ENCODE measurements around the gene SIRT7.
"Not testable (repeated sequence)": the region's sequence is repeated elsewhere in the genome, so short reads cannot be mapped to it uniquely, and the experiment has no call there.

Gene SIRT7

GRCh38 chr17:81918832-81919545 is 1.0 kb upstream of the SIRT7 start:
- DNase-seq (ENCODE audit: low read depth), result no peak

- not testable (repeated sequence) for DNase-seq (ENCODE audit: low read depth)
Observed at GRCh38 chr17:81918333-81918669, 325 bp upstream of the SIRT7 start.

GRCh38 chr17:81916234-81917001 is 1.6 kb downstream of the SIRT7 start:
- DNase-seq (ENCODE audit: low read depth), result peak; percentile 74

- DNase-seq (ENCODE audit: low read depth), result no peak
Observed at GRCh38 chr17:81915331-81915730, 2.6 kb downstream of the SIRT7 start.

GRCh38 chr17:81914103-81914850 is 3.7 kb downstream of the SIRT7 start:
- no peak for DNase-seq (ENCODE audit: low read depth)

GRCh38 chr17:81913394-81914102 is 4.4 kb downstream of the SIRT7 start:
- no peak for DNase-seq (ENCODE audit: low read depth)

- DNase-seq (ENCODE audit: low read depth), result no peak
Observed at GRCh38 chr17:81912441-81913309, 5.3 kb downstream of the SIRT7 start.

- DNase-seq (ENCODE audit: low read depth), result no peak
Observed at GRCh38 chr17:81911969-81912368, 6.0 kb downstream of the SIRT7 start.

GRCh38 chr17:81911277-81911961 is 6.6 kb downstream of the SIRT7 start, which contains the start of gene PCYT2:
PCYT2 (minus strand) TSS chr17:81911399; CDS start chr17:81911355, 44 bp downstream.
- peak; percentile 83 for DNase-seq (ENCODE audit: low read depth)

GRCh38 chr17:81910840-81911276 is 7.1 kb downstream of the SIRT7 start:
- no peak for DNase-seq (ENCODE audit: low read depth)

GRCh38 chr17:81909966-81910839 is 7.8 kb downstream of the SIRT7 start:
- DNase-seq (ENCODE audit: low read depth), result peak; percentile 36

- no peak for DNase-seq (ENCODE audit: low read depth)
Observed at GRCh38 chr17:81909231-81909630, 8.7 kb downstream of the SIRT7 start.

GRCh38 chr17:81908793-81909192 is 9.2 kb downstream of the SIRT7 start:
- no peak for DNase-seq (ENCODE audit: low read depth)

GRCh38 chr17:81907219-81908145 is 10.5 kb downstream of the SIRT7 start:
- DNase-seq (ENCODE audit: low read depth), result no peak

GRCh38 chr17:81906476-81907218 is 11.3 kb downstream of the SIRT7 start:
- DNase-seq (ENCODE audit: low read depth), result no peak

GRCh38 chr17:81905993-81906392 is 12.0 kb downstream of the SIRT7 start:
- DNase-seq (ENCODE audit: low read depth), result no peak

- DNase-seq (ENCODE audit: low read depth), result no peak
Observed at GRCh38 chr17:81905424-81905875, 12.5 kb downstream of the SIRT7 start.

All from EH (cell line).